Activated naive CD8-positive, alpha-beta T cell treated with anti-CD3 and anti-CD28 coated beads for 36 hours (primary cell): ENCODE measurements around the gene MRPS22. TPM values are rescaled to one million over a fixed set of nuclear protein-coding genes. Genes with fewer than 3 reads are reported as not detected.
"Not testable (repeated sequence)": the region's sequence is repeated elsewhere in the genome, so short reads cannot be mapped to it uniquely, and the experiment has no call there.

Experiments
- DNase-seq: peaks from one replicate; pipeline ENCODE4 v3.0.0; 2021
- H3K27ac Mint-ChIP-seq: one replicate; pipeline ENCODE4 v1.8.0; 2022; ENCODE audit warnings: mild to moderate bottlenecking, moderate library complexity, mixed read lengths
- H3K27me3 Mint-ChIP-seq: one replicate; pipeline ENCODE4 v1.8.0; 2022; ENCODE audit warnings: mild to moderate bottlenecking, mixed read lengths
- H3K36me3 Mint-ChIP-seq: one replicate; pipeline ENCODE4 v1.8.0; 2021; ENCODE audit warnings: mild to moderate bottlenecking, mixed read lengths
- H3K4me1 Mint-ChIP-seq: one replicate; pipeline ENCODE4 v1.8.0; 2021; ENCODE audit warnings: mixed read lengths
- H3K4me3 Mint-ChIP-seq: one replicate; pipeline ENCODE4 v1.8.0; 2022; ENCODE audit warnings: mild to moderate bottlenecking, moderate library complexity, mixed read lengths
- H3K9me3 Mint-ChIP-seq: one replicate; pipeline ENCODE4 v1.8.0; 2022; ENCODE audit warnings: mixed read lengths
- total RNA-seq, 2 experiments: library from RNA; stranded (reverse); gene quantifications; one replicate each; pipeline ENCODE4 v1.2.3, GENCODE V29; 2021

MRPS22 gene
- total RNA-seq, 2 experiments from 2014 or later, result 82.4 to 84.2 TPM

GRCh38 chr3:139388077-139388476 lies 44.3 kb downstream of the MRPS22 start:
- H3K36me3 Mint-ChIP-seq, result no peaks in the 10 kb centered on the region
- peaks cover 32% of the 10 kb centered on the region for H3K4me1 Mint-ChIP-seq

GRCh38 chr3:139388821-139389551 lies 45.2 kb downstream of the MRPS22 start:
- H3K36me3 Mint-ChIP-seq, result no peaks in the 10 kb centered on the region
- DNase-seq, result no peak
- peak overlapping the region; percentile 93 for H3K4me3 Mint-ChIP-seq
- peaks cover 35% of the 10 kb centered on the region for H3K4me1 Mint-ChIP-seq
- H3K27me3 Mint-ChIP-seq, result no peaks in the 10 kb centered on the region
- no peaks in the 10 kb centered on the region for H3K9me3 Mint-ChIP-seq
- H3K27ac Mint-ChIP-seq, result peak overlapping the region; percentile 95

More at GRCh38 chr3:139388077-139388476, 44.3 kb downstream of the MRPS22 start:
- no peak overlapping the region for H3K27ac Mint-ChIP-seq
- H3K9me3 Mint-ChIP-seq, result no peaks in the 10 kb centered on the region
- H3K27me3 Mint-ChIP-seq, result no peaks in the 10 kb centered on the region
- H3K4me3 Mint-ChIP-seq, result peak overlapping the region; percentile 93
- DNase-seq, result no peak

GRCh38 chr3:139389552-139390368 lies 45.9 kb downstream of the MRPS22 start, which contains the start of gene COPB2:
COPB2 (minus strand) TSS chr3:139389647; CDS start chr3:139389550, 97 bp downstream.
- no peaks in the 10 kb centered on the region for H3K27me3 Mint-ChIP-seq
- peak within 1 kb of the TSS; percentile 93 for H3K4me3 Mint-ChIP-seq
- H3K4me1 Mint-ChIP-seq, result peaks cover 33% of the 10 kb centered on the region
- peak within 1 kb of the TSS; percentile 95 for H3K27ac Mint-ChIP-seq
- H3K36me3 Mint-ChIP-seq, result no peaks in the 10 kb centered on the region
- DNase-seq, result peak; percentile 96
- no peaks in the 10 kb centered on the region for H3K9me3 Mint-ChIP-seq

- Mint-ChIP-seq H3K4me3 (no peak overlapping the region), H3K36me3 (no peaks in the 10 kb centered on the region), H3K27ac (no peak overlapping the region), H3K27me3 (no peaks in the 10 kb centered on the region), H3K9me3 (no peaks in the 10 kb centered on the region), H3K4me1 (peaks cover 15% of the 10 kb centered on the region)
- DNase-seq, result no peak
Measured at GRCh38 chr3:139394116-139394515, 50.3 kb downstream of the MRPS22 start.

- peaks cover 5% of the 10 kb centered on the region for H3K4me1 Mint-ChIP-seq
- peaks cover 5% of the 10 kb centered on the region for H3K36me3 Mint-ChIP-seq
- H3K27ac Mint-ChIP-seq, result no peak overlapping the region
- H3K4me3 Mint-ChIP-seq, result no peak overlapping the region
- H3K9me3 Mint-ChIP-seq, result no peaks in the 10 kb centered on the region
- no peak for DNase-seq
- H3K27me3 Mint-ChIP-seq, result no peaks in the 10 kb centered on the region
Measured at GRCh38 chr3:139396707-139397106, 52.9 kb downstream of the MRPS22 start.

- H3K9me3 Mint-ChIP-seq, result peaks cover 11% of the 10 kb centered on the region
- not testable (repeated sequence) for H3K27ac Mint-ChIP-seq, H3K4me1 Mint-ChIP-seq, H3K4me3 Mint-ChIP-seq, DNase-seq, H3K27me3 Mint-ChIP-seq
- H3K36me3 Mint-ChIP-seq, result peaks cover 29% of the 10 kb centered on the region
Measured at GRCh38 chr3:139401155-139401554, 57.3 kb downstream of the MRPS22 start.

Other genes with a start within 250 kb of the MRPS22 start
- 10 to 100 TPM; 86.6 to 91.0 TPM for gene COPB2, start 45.6 kb downstream of the MRPS22 start, total RNA-seq
- not detected for gene RBP2, start 132.5 kb downstream of the MRPS22 start, total RNA-seq
- gene RBP1, start 195.7 kb downstream of the MRPS22 start, total RNA-seq, result not detected